KOPT-K1 (cell line): ENCODE data around the gene NME3.
"Not testable (repeated sequence)": the region's sequence is repeated elsewhere in the genome, so short reads cannot be mapped to it uniquely, and the experiment has no call there.

Experiments used
- H3K27ac ChIP-seq: fragments of 200-600 bp; sonication (generic); 2 replicates; pipeline ENCODE4 v1.5.1; 2016; ENCODE audit warnings: antibody characterized with exemption, mild to moderate bottlenecking, low read depth, low read length; ENCODE audit not compliant: poor library complexity, severe bottlenecking
- H3K36me3 ChIP-seq: fragments of 200-600 bp; sonication (generic); 2 replicates; pipeline ENCODE4 v1.5.1; 2017; ENCODE audit warnings: antibody characterized with exemption, mild to moderate bottlenecking, low read length, moderate library complexity; ENCODE audit not compliant: insufficient read depth
- H3K9me3 ChIP-seq: fragments of 200-600 bp; sonication (generic); 2 replicates; pipeline ENCODE4 v1.5.1; 2017; ENCODE audit warnings: antibody characterized with exemption, low read length, mild to moderate bottlenecking; ENCODE audit not compliant: insufficient read depth, poor library complexity, severe bottlenecking

The NME3 gene

GRCh38 chr16:1743376-1744337 is 27.7 kb downstream of the NME3 start:
- H3K36me3 ChIP-seq, result peaks cover 63% of the 10 kb centered on the region; the same call in 1 of the 2 replicates
- H3K27ac ChIP-seq, result no peak overlapping the region
- H3K9me3 ChIP-seq, result peaks cover 16% of the 10 kb centered on the region

DNA sequence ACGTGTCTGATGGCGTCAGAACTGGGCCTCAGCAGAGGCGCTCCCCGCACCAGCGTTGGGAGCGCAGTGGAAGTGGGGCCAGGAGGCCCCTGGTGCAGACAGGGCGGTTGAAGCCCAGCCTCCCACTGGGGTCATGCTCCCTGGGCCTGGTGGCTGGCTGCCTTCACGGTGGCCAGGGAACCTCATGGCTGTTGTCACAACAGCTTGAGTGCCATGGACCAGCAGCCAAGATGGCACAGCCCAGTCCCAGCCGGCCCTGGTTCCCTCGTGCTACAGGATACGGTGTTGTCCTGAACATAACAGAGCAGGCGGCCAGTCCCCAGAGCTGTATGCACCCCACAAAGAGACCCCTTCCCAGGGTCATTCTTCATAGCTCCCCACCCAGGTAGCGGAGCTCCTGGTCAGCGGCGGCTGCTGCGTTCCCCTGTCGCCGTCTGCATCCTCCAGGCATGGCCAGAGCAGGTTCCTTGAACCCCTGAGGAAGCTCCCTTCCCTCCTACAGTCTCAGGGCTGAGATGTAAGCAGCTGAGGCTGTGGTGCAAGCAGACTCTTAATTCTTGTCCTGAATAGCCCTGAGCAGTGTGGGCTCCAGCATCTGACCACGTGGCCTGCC is 29.7 kb downstream of the NME3 start:
- no peak overlapping the region for H3K27ac ChIP-seq
- H3K36me3 ChIP-seq, result peaks cover 43% of the 10 kb centered on the region; the same call in 1 of the 2 replicates
- H3K9me3 ChIP-seq, result peaks cover 35% of the 10 kb centered on the region

GRCh38 chr16:1740781-1741490 is 30.4 kb downstream of the NME3 start:
- H3K9me3 ChIP-seq, result peaks cover 42% of the 10 kb centered on the region
- H3K36me3 ChIP-seq, result peaks cover 36% of the 10 kb centered on the region; the same call in 1 of the 2 replicates
- H3K27ac ChIP-seq, result no peak overlapping the region

DNA sequence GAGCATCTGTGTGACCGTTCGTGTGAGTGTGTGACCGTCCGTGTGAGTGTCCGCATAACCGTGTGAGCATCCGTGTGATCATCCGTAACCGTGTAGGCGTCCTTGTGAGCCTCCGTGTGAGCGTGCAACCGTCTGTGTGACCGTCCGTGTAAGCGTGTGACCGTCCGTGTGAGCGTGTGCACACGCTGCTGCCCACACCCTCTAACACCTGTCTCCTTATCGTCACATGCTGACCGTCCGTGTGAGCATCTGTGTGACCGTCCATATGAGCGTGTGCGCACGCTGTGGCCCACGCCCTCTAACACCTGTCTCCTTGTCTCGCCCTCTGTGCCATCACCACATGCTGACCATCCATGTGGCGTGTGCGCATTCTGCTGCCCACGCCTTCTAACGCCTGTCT is 31.1 kb downstream of the NME3 start:
- peaks cover 35% of the 10 kb centered on the region; the same call in 1 of the 2 replicates for H3K36me3 ChIP-seq
- peaks cover 49% of the 10 kb centered on the region for H3K9me3 ChIP-seq
- H3K27ac ChIP-seq, result no peak overlapping the region

DNA sequence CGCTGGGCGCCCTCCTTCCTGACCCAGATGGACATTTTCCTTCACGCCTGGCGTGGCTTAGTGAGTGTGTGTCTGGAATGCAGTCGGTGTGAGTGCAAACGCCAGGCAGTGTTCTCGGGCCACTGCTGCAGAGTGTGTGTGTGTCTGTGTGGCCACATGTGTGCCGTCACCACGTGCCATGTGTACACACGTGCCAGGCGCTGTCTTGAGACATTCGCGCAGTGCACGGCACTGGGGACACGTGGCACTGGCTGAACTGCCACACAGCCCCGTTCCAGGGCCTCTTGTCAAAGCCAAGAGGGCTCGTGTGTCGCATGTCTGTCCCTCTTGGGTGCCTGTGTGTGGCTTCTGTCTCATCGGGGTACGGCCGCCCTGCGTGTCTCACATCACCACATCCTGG is 36.5 kb downstream of the NME3 start:
- no peak overlapping the region for H3K27ac ChIP-seq
- H3K36me3 ChIP-seq, result peaks cover 55% of the 10 kb centered on the region
- H3K9me3 ChIP-seq, result peaks cover 51% of the 10 kb centered on the region

DNA sequence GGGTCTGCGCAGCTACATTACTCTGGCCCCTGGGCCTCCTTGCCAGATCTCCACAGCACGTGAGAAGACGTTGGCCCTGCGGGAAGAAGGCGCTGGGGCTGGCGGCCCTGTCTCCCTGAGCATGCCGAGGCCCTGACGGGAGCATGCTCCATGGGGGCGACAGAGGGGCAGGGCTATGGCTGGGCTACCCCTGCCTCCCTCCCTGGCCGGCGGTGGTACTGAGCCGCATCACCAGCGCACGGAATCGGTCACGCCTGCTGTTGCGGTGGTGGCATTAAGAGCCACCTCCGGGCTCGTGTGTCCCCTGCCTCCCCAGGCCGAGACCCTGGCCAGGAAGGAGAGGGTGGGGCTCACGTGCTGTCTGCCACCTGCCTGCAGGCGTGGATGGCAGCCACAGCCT is 37.2 kb downstream of the NME3 start:
- H3K9me3 ChIP-seq, result peaks cover 44% of the 10 kb centered on the region
- no peak overlapping the region for H3K27ac ChIP-seq
- H3K36me3 ChIP-seq, result peaks cover 62% of the 10 kb centered on the region

GRCh38 chr16:1732551-1732987 is 38.8 kb downstream of the NME3 start:
- H3K27ac ChIP-seq, result not testable (repeated sequence)
- Histone ChIP-seq H3K36me3 (peaks cover 77% of the 10 kb centered on the region), H3K9me3 (peaks cover 29% of the 10 kb centered on the region)

GRCh38 chr16:1732071-1732470 is 39.3 kb downstream of the NME3 start:
- Histone ChIP-seq H3K36me3 (peaks cover 82% of the 10 kb centered on the region), H3K9me3 (peaks cover 24% of the 10 kb centered on the region), H3K27ac (no peak overlapping the region)

GRCh38 chr16:1731603-1732002 is 39.7 kb downstream of the NME3 start:
- H3K9me3 ChIP-seq, result peaks cover 20% of the 10 kb centered on the region
- peaks cover 87% of the 10 kb centered on the region for H3K36me3 ChIP-seq
- no peak overlapping the region for H3K27ac ChIP-seq

DNA sequence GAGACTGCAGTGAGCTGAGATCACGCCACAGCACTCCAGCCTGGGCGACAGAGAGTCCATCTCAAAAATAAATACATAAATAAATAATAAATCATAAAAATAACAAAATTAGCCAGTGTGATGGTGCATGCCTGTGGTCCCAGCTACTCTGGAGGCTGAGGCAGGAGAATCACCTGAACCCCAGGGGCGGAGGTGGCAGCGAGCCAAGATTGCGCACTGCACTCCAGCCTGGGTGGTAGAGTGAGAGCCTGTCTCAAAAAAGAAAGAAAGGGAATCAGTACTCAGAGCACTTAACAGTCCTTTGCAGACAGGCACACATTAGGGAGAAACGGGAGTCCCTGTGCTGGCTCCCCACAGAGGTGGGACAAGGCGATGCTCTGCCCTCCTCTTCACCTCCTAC is 40.3 kb downstream of the NME3 start:
- no peak overlapping the region for H3K27ac ChIP-seq
- peaks cover 92% of the 10 kb centered on the region for H3K36me3 ChIP-seq
- H3K9me3 ChIP-seq, result peaks cover 14% of the 10 kb centered on the region

DNA sequence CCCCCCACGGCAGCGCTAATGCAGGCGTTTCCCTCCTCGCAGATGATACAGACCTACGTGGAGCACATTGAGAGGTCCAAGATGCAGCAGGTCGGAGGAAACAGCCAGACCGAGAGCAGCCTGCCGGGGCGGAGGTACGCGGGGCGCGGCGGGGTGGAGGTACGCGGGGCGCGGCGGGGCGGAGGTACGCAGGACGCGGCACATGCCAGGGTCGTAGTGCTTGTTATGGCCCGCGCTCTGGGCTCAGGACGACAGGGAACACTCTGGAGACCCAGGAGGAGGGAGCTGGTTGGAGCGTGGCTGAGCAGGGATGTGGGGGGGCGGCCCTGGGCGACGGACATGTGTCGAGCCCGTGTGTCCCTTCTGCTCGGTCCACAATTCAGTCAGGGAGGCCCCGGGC is 41.9 kb downstream of the NME3 start:
- Histone ChIP-seq H3K36me3 (peaks cover 89% of the 10 kb centered on the region), H3K27ac (no peak overlapping the region), H3K9me3 (no peaks in the 10 kb centered on the region)

DNA sequence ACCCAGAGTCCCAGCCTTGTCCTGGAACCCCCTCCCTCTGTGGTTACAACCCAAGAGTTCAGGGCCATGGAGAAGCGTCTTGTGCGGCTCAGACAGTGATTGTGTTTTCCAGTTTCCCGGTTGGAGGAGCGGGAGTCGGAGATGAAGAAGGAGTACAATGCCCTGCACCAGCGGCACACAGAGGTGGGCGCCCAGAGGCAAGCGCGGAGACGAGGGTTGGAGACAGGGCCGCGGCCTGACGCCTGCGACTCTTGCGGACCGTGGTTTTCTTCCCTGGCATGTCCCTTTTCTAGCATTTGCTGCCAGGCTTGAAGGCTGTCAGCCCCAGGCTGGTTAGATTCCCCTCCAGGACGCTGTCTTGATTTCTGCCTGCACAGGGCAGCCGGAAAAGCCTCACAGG is 42.3 kb downstream of the NME3 start:
- H3K36me3 ChIP-seq, result peaks cover 89% of the 10 kb centered on the region

DNA sequence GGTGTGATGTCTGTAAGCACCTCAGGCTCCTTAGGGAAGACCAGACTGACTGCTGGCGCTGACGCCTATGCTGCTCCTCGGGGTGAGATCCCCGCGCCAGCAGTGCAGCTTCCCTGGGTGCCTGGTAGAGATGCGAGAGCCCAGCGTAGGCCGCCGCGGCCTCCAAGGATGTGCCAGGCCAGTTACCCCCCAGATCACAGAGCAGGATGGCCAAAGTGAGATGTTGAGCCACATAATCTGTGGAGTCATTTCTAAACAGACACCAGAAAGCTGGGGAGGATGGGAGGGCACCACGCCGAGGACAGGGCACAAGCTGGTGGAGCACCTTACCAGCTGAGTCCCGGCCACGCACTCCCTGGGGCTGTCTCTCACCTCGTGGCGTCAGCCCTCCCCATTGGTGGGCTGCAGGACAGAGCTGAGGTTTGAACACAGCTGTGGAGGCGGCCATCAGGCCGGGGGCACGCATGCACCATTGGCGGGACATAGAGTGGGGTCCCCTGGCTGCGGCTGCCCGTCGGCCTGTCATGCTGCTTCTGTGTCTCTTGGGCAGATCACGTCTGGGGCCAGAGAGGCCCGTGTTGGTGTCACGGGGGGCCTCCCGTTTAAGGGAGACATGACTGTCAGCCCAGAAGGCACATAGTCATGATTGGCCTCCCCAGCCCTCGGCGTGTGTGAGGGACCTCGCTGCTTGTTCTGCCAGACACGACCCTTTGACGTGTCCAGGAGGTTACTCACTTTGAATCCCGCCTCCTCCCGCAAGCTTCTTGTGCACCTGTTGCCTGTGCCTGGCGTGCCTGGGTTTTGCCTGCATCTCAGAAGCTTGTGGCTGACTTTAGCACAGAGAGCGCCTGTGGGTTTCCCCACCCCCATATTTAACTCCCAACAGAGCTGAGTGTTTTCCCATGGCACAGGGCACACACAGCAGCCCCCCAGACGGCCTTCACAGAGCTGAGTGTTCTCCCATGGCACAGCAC is 43.4 kb downstream of the NME3 start:
- H3K36me3 ChIP-seq, result peaks cover 78% of the 10 kb centered on the region
- no peaks in the 10 kb centered on the region for H3K9me3 ChIP-seq

More for the DNA sequence above, 42.3 kb downstream of the NME3 start:
- H3K27ac ChIP-seq, result no peak overlapping the region
- no peaks in the 10 kb centered on the region for H3K9me3 ChIP-seq

More for the DNA sequence above, 43.4 kb downstream of the NME3 start:
- H3K27ac ChIP-seq, result no peak overlapping the region
